ENCODE results near the gene TSKS.

Gene TSKS

GRCh38 chr19:49807904-49808675, 45.0 kb upstream of the TSKS start:
- TF ChIP-seq, protein P1, sequence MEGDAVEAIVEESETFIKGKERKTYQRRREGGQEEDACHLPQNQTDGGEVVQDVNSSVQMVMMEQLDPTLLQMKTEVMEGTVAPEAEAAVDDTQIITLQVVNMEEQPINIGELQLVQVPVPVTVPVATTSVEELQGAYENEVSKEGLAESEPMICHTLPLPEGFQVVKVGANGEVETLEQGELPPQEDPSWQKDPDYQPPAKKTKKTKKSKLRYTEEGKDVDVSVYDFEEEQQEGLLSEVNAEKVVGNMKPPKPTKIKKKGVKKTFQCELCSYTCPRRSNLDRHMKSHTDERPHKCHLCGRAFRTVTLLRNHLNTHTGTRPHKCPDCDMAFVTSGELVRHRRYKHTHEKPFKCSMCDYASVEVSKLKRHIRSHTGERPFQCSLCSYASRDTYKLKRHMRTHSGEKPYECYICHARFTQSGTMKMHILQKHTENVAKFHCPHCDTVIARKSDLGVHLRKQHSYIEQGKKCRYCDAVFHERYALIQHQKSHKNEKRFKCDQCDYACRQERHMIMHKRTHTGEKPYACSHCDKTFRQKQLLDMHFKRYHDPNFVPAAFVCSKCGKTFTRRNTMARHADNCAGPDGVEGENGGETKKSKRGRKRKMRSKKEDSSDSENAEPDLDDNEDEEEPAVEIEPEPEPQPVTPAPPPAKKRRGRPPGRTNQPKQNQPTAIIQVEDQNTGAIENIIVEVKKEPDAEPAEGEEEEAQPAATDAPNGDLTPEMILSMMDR (conservative IDR thresholded peaks at IDR 0.05) = no peak
- no peak for TF ChIP-seq ZFX (IDR thresholded peaks at IDR 0.05)
- H3K27ac ChIP-seq = no peak overlapping the region

DNA sequence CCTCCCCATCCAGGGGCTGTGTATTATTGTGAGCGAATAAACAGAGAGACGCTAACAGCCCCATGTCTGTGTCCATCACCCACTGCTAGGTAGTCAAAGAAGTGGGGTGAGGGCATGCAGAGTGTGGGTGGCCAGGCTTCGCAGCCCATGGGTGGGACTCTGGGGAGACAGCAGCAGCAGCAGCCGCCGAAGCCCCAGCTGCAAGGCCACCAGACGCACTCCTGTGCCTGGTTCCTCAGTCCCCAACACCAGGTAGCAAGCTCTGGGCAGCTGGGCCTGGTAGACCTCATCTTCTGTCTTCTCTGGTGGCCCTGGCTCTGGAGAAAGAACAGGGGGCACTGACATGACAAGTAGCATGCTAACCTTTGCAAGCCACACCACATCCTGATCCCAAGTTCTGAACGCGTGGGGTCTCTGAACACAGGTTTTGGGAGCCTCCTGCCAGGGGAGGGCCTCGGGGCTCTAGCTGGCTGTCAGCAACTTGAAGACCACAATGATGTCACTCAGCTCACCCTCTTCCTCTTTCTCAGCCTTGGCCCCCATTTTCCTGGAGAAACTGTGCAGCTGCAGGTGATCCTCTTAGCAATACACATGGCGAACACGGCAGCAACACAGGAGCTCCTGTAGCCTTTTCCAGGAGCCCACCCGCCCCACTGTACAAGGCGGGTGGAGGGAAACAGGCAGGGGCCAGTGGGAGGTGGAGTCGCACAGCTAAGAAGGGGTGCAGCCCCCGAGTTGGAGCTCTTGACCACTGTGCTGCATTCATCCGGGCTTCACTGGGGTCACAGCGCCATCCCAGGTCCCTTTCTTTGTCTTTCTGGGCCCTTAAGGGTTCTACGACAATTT, 44.2 kb upstream of the TSKS start:
- TF ChIP-seq, protein P1 (conservative IDR thresholded peaks at IDR 0.05) = no peak
- no peak for TF ChIP-seq ZFX (IDR thresholded peaks at IDR 0.05)
- H3K27ac ChIP-seq = no peak overlapping the region

DNA sequence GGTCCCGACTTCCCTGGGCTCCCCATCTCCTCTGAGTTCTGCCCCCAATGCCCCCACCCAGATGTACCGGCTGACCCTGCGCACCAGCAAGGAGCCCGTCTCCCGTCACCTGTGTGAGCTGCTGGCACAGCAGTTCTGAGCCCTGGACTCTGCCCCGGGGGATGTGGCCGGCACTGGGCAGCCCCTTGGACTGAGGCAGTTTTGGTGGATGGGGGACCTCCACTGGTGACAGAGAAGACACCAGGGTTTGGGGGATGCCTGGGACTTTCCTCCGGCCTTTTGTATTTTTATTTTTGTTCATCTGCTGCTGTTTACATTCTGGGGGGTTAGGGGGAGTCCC, 43.5 kb upstream of the TSKS start:
- H3K27ac ChIP-seq = no peak overlapping the region
- TF ChIP-seq, protein P1 (conservative IDR thresholded peaks at IDR 0.05) = no peak
- TF ChIP-seq ZFX (IDR thresholded peaks at IDR 0.05) = no peak

- TF ChIP-seq, protein P1 (conservative IDR thresholded peaks at IDR 0.05) = no peak
- TF ChIP-seq ZFX (IDR thresholded peaks at IDR 0.05) = no peak
- no peak overlapping the region for H3K27ac ChIP-seq
These were observed 42.9 kb upstream of the TSKS start for GRCh38 chr19:49805822-49806619.

DNA sequence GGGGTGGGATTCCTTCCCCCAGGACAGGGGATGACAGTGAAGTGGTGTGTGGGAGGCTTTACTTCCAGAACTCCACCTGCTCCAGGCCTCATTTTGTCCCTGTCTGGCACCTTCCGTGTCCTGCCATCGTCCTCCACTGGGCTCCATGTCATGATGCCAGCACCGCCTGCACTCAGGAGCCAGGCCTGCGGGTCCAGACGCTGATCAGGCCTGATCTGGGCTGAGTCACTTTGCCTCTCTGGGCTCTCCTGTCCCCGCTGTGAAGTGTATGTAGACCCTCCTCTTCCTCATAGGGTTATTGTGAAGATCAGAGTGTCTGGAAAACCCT, 40.4 kb upstream of the TSKS start:
- no peak overlapping the region for H3K27ac ChIP-seq
- TF ChIP-seq, protein P1 (conservative IDR thresholded peaks at IDR 0.05) = no peak
- no peak for TF ChIP-seq ZFX (IDR thresholded peaks at IDR 0.05)

DNA sequence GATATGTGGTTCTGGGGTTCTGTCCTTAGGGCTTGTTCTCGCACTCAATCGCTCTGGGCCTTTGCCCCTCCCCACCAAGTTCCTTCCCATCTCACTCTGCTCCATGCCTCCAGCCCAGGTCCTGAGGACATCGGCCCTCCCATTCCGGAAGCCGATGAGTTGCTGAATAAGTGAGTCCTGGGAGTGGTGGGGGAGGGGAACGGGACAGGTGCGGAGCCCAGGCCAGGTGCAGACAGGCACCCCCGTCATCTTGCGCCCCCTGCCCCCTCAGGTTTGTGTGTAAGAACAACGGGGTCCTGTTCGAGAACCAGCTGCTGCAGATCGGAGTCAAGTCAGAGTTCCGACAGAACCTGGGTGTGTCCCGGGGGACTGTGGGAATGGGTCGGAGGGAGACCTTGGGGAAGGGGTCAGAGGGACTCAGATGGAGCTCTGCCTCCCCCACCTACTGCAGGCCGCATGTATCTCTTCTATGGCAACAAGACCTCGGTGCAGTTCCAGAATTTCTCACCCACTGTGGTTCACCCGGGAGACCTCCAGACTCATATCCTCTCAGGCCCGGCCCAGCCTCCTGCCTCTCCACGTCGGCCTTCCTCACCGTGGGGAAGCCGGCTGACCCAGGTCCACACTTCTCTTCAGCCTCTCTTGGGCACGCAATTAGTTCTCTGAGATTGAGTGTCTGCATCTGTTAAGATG, 39.9 kb upstream of the TSKS start:
- no peak overlapping the region for H3K27ac ChIP-seq
- TF ChIP-seq, protein P1 (conservative IDR thresholded peaks at IDR 0.05) = no peak
- TF ChIP-seq ZFX (IDR thresholded peaks at IDR 0.05) = no peak
